ENCODE measurements around the gene BRD2. TPM values are rescaled to one million over a fixed set of nuclear protein-coding genes. Genes with fewer than 3 reads are reported as not detected.

BRD2 gene
- total and polyA plus RNA-seq, 2 donors (not counting 1 experiment from before 2014, with no cell fraction given), result 474 to 620 TPM

- TF ChIP-seq, protein P1, sequence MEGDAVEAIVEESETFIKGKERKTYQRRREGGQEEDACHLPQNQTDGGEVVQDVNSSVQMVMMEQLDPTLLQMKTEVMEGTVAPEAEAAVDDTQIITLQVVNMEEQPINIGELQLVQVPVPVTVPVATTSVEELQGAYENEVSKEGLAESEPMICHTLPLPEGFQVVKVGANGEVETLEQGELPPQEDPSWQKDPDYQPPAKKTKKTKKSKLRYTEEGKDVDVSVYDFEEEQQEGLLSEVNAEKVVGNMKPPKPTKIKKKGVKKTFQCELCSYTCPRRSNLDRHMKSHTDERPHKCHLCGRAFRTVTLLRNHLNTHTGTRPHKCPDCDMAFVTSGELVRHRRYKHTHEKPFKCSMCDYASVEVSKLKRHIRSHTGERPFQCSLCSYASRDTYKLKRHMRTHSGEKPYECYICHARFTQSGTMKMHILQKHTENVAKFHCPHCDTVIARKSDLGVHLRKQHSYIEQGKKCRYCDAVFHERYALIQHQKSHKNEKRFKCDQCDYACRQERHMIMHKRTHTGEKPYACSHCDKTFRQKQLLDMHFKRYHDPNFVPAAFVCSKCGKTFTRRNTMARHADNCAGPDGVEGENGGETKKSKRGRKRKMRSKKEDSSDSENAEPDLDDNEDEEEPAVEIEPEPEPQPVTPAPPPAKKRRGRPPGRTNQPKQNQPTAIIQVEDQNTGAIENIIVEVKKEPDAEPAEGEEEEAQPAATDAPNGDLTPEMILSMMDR (IDR thresholded peaks at IDR 0.05), result no peak
- TF ChIP-seq EZH2 (IDR thresholded peaks at IDR 0.05; ENCODE audit: borderline replicate concordance, insufficient read depth, low read depth, low read length, poor library complexity, severe bottlenecking), result no peak
- DNase-seq, result peak; percentile 44
- no CpG with 5 or more reads among the region's 2 CpGs for whole genome bisulfite sequencing (ENCODE audit: insufficient coverage)
Observed at GRCh38 chr6:32920715-32921114, 47.7 kb upstream of the BRD2 start.

DNA sequence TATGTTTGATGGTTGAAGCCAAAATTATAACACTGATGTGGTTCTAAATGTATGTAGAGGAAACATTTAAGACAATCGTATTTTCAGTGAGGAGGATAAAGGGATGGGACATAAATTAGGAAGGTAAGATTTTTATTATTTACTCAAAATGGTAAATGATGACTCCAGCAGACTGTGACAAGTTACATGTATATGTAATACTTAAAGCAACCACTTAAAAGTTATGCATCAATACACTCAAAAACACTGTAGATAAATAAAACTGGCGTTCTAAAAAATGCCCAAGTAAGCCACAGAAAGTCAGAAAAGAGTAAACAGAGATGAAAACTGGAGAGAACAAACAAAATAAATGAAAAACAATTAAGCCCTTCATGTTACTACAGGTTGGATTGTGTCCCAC is 46.3 kb upstream of the BRD2 start:
- Histone ChIP-seq H4K20me1 (ENCODE audit: control insufficient read depth, insufficient read depth, low read length, poor library complexity, severe bottlenecking) (no peaks in the 10 kb centered on the region), H3K9ac (ENCODE audit: low read length) (peak overlapping the region; percentile 55), H3K27me3 (replicated peaks in 1 of 4; ENCODE audit: control extremely low read depth in 1 of 4, control insufficient read depth in 3 of 4, insufficient read depth in 4 of 4, low read length in 3 of 4) (no peaks in the 10 kb centered on the region), H3K4me2 (replicated peaks; ENCODE audit: low read depth, low read length, poor library complexity, severe bottlenecking) (peak overlapping the region; percentile 58), H3K27ac (ENCODE audit: low read length in 2 of 2) (peak overlapping the region; percentile 43 to 58), H3K4me1 (ENCODE audit: control insufficient read depth in 2 of 2, insufficient read depth in 2 of 2, low read length in 2 of 2) (peaks cover 26 to 43% of the 10 kb centered on the region in 2 donors), H3K36me3 (replicated peaks in 1 of 2; ENCODE audit: control extremely low read depth in 1 of 2, control insufficient read depth in 1 of 2, extremely low read depth in 1 of 2, insufficient read depth in 2 of 2, low read length in 1 of 2) (no peaks in the 10 kb centered on the region), H3K79me2 (ENCODE audit: control insufficient read depth, insufficient read depth, low read length) (peaks cover 45% of the 10 kb centered on the region), H3K9me3 (ENCODE audit: control extremely low read depth in 1 of 3, control insufficient read depth in 2 of 3, insufficient read depth in 1 of 3, low read length in 2 of 3) (no peaks in the 10 kb centered on the region), H3K4me3 (ENCODE audit: control extremely low read depth in 1 of 5, extremely low read depth in 1 of 5, insufficient read depth in 1 of 5, low read depth in 2 of 5, low read length in 4 of 5) (peak overlapping the region in 1 of 5 experiments; percentile 50), H2AFZ (ENCODE audit: insufficient read depth, low read depth, low read length, poor library complexity, severe bottlenecking) (no peak overlapping the region)
- peak; percentile 41 for ATAC-seq (ENCODE audit: low read depth)
- Mint-ChIP-seq H3K9me3 (ENCODE audit: insufficient read depth) (no peaks in the 10 kb centered on the region), H3K4me3 (peak overlapping the region; percentile 53), H3K27ac (peak overlapping the region; percentile 83), H3K27me3 (no peaks in the 10 kb centered on the region), H3K4me1 (peaks cover 55% of the 10 kb centered on the region)
- POLR2A ChIA-PET, result interaction anchor here (0.7 to 2.5 kb wide), 3 partner anchors 19 to 278 kb away, joined by 3 to 13 read pairs (median 10); partner anchors contain the start of gene HLA-DMB
- intact Hi-C loops (cut with micrococcal nuclease), result no loop called here
- CTCF ChIA-PET, result interaction anchor here (1.1 to 8.7 kb wide), 5 partner anchors 11 to 62 kb away, joined by 3 to 55 read pairs (median 8); partner anchors contain the start of gene HLA-DMA
- WGBS (ENCODE audit: insufficient coverage), result no CpG with 5 or more reads among the region's 2 CpGs
- TF ChIP-seq EZH2 (IDR thresholded peaks at IDR 0.05; ENCODE audit: borderline replicate concordance, insufficient read depth, low read depth, low read length, poor library complexity, severe bottlenecking), result no peak
- TF ChIP-seq, protein P1 (IDR thresholded peaks at IDR 0.05), result no peak
- DNase-seq, result peak; percentile 9

More at GRCh38 chr6:32920715-32921114, 47.7 kb upstream of the BRD2 start:
- intact Hi-C loops (cut with micrococcal nuclease), result loop anchor here (1.0 kb wide), 1 partner anchor 24 kb away; no protein-coding TSS in a partner anchor
- no peak overlapping the region for H2AFZ ChIP-seq (ENCODE audit: insufficient read depth, low read depth, low read length, poor library complexity, severe bottlenecking)
- H3K4me1 ChIP-seq (ENCODE audit: control insufficient read depth in 2 of 2, insufficient read depth in 2 of 2, low read length in 2 of 2), result peaks cover 33 to 57% of the 10 kb centered on the region in 2 donors
- peak overlapping the region; percentile 21 to 58 for H3K27ac ChIP-seq (ENCODE audit: low read length in 2 of 2)
- Mint-ChIP-seq H3K4me3 (peak overlapping the region; percentile 21), H3K27me3 (no peaks in the 10 kb centered on the region), H3K27ac (peak overlapping the region; percentile 57), H3K9me3 (ENCODE audit: insufficient read depth) (no peaks in the 10 kb centered on the region), H3K4me1 (peaks cover 65% of the 10 kb centered on the region)
- H4K20me1 ChIP-seq (ENCODE audit: control insufficient read depth, insufficient read depth, low read length, poor library complexity, severe bottlenecking), result no peaks in the 10 kb centered on the region
- H3K36me3 ChIP-seq (replicated peaks in 1 of 2; ENCODE audit: control extremely low read depth in 1 of 2, control insufficient read depth in 1 of 2, extremely low read depth in 1 of 2, insufficient read depth in 2 of 2, low read length in 1 of 2), result no peaks in the 10 kb centered on the region
- no peaks in the 10 kb centered on the region for H3K9me3 ChIP-seq (ENCODE audit: control extremely low read depth in 1 of 3, control insufficient read depth in 2 of 3, insufficient read depth in 1 of 3, low read length in 2 of 3)
- H3K4me2 ChIP-seq (replicated peaks; ENCODE audit: low read depth, low read length, poor library complexity, severe bottlenecking), result peak overlapping the region; percentile 58
- H3K79me2 ChIP-seq (ENCODE audit: control insufficient read depth, insufficient read depth, low read length), result peaks cover 32% of the 10 kb centered on the region
- H3K27me3 ChIP-seq (replicated peaks in 1 of 4; ENCODE audit: control extremely low read depth in 1 of 4, control insufficient read depth in 3 of 4, insufficient read depth in 4 of 4, low read length in 3 of 4), result no peaks in the 10 kb centered on the region
- peak overlapping the region; percentile 55 for H3K9ac ChIP-seq (ENCODE audit: low read length)
- ChIA-PET CTCF (interaction anchor here (0.9 to 8.7 kb wide), 7 partner anchors 12 to 83 kb away, joined by 3 to 55 read pairs (median 4); partner anchors contain the start of genes HLA-DMA and TAP2), POLR2A (interaction anchor here (0.6 to 2.5 kb wide), 5 partner anchors 11 to 51 kb away, joined by 3 to 10 read pairs (median 4); partner anchors contain the start of gene HLA-DMB)
- H3K4me3 ChIP-seq (ENCODE audit: control extremely low read depth in 1 of 5, extremely low read depth in 1 of 5, insufficient read depth in 1 of 5, low read depth in 2 of 5, low read length in 4 of 5), result peak overlapping the region in 2 of 5 experiments; percentile 18 to 47
- ATAC-seq (ENCODE audit: low read depth), result peak; percentile 51

Data from B cell (primary cell).